ENCODE results near the gene C4BPB.
A peak's percentile ranks its signal among the peaks of the same experiment; 100 is the strongest.

Gene C4BPB

GRCh38 chr1:207060596-207060995 is 28.1 kb upstream of the C4BPB start:
- DNase-seq: no peak

- no peak for DNase-seq
These were observed 26.6 kb upstream of the C4BPB start for GRCh38 chr1:207062058-207062457.

- DNase-seq: no peak
These were observed 25.6 kb upstream of the C4BPB start for GRCh38 chr1:207063014-207063413.

- no peak for DNase-seq
These were observed 24.1 kb upstream of the C4BPB start for GRCh38 chr1:207064561-207064960.

- no peak for DNase-seq
These were observed 21.5 kb upstream of the C4BPB start for GRCh38 chr1:207067185-207067584.

- DNase-seq: no peak
These were observed 21.0 kb upstream of the C4BPB start for GRCh38 chr1:207067665-207068064.

GRCh38 chr1:207069061-207069460 is 19.6 kb upstream of the C4BPB start:
- no peak for DNase-seq

GRCh38 chr1:207069858-207070506 is 18.7 kb upstream of the C4BPB start:
- no peak for DNase-seq

GRCh38 chr1:207070811-207071210 is 17.8 kb upstream of the C4BPB start:
- DNase-seq: no peak

GRCh38 chr1:207071426-207071825 is 17.2 kb upstream of the C4BPB start:
- no peak for DNase-seq

GRCh38 chr1:207072233-207072632 is 16.4 kb upstream of the C4BPB start:
- DNase-seq: no peak

GRCh38 chr1:207073906-207074820 is 14.5 kb upstream of the C4BPB start:
- no peak for DNase-seq

- no peak for DNase-seq
These were observed 12.3 kb upstream of the C4BPB start for GRCh38 chr1:207076181-207076955.

- no peak for DNase-seq
These were observed 11.6 kb upstream of the C4BPB start for GRCh38 chr1:207077012-207077411.

GRCh38 chr1:207077470-207078377 is 10.9 kb upstream of the C4BPB start:
- peak; percentile 6 for DNase-seq

GRCh38 chr1:207078578-207079132 is 10.0 kb upstream of the C4BPB start:
- DNase-seq: no peak

GRCh38 chr1:207079706-207080241 is 8.9 kb upstream of the C4BPB start:
- DNase-seq: no peak

GRCh38 chr1:207081088-207081487 is 7.6 kb upstream of the C4BPB start:
- DNase-seq: no peak

GRCh38 chr1:207081806-207082205 is 6.9 kb upstream of the C4BPB start:
- no peak for DNase-seq

- DNase-seq: no peak
These were observed 4.4 kb upstream of the C4BPB start for GRCh38 chr1:207084232-207084631.

- DNase-seq: peak; percentile 1
These were observed 3.9 kb upstream of the C4BPB start for GRCh38 chr1:207084701-207085180.

- DNase-seq: no peak
These were observed 2.8 kb upstream of the C4BPB start for GRCh38 chr1:207085887-207086286.
